ENCODE measurements around the gene PPM1M.

DNA sequence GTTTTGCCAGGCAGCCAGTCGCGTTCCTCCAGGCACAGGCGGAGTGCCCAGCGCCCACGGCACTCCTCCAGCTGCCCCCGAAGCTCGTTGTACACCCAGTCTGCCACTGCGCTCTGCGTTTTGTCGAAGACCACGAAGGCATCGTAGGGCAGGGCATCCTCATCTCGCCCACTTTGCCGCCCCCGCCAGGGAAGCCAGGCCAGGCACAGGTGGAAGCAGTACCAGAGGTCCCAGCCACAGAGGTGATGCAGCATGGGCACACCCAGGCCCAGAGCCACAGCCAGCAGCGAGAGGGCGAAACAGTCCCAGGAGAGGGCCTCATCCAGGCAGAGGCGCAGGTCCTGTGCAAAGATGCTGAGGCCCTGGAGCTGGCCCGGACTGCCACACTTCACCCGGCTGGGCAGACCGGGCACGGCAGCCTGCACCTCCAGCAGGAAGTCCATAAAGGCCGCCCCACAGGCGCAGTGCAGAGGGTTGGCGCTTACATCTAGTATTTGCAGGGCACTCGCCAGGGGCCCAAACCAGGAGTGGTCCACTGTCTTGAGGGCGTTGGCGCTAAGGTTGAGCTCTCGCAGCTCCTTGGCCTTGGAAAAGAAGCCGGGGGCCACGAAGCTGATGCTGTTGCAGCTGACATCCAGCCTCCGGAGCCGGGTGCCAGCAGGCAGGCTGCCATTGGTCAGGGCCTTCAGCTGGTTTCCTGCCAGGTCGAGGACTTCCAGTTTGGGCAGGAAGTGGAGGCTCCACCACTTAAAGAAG, 23.8 kb upstream of the PPM1M start:
- TF ChIP-seq, protein P1, sequence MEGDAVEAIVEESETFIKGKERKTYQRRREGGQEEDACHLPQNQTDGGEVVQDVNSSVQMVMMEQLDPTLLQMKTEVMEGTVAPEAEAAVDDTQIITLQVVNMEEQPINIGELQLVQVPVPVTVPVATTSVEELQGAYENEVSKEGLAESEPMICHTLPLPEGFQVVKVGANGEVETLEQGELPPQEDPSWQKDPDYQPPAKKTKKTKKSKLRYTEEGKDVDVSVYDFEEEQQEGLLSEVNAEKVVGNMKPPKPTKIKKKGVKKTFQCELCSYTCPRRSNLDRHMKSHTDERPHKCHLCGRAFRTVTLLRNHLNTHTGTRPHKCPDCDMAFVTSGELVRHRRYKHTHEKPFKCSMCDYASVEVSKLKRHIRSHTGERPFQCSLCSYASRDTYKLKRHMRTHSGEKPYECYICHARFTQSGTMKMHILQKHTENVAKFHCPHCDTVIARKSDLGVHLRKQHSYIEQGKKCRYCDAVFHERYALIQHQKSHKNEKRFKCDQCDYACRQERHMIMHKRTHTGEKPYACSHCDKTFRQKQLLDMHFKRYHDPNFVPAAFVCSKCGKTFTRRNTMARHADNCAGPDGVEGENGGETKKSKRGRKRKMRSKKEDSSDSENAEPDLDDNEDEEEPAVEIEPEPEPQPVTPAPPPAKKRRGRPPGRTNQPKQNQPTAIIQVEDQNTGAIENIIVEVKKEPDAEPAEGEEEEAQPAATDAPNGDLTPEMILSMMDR (IDR thresholded peaks at IDR 0.05; ENCODE audit: low read depth, low read length) = no peak
- TF ChIP-seq POLR2A (IDR thresholded peaks at IDR 0.05; ENCODE audit: extremely low read depth, insufficient read length) = no peak
- TF ChIP-seq, protein P2, sequence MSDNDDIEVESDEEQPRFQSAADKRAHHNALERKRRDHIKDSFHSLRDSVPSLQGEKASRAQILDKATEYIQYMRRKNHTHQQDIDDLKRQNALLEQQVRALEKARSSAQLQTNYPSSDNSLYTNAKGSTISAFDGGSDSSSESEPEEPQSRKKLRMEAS (IDR thresholded peaks at IDR 0.05; ENCODE audit: low read depth, low read length) = no peak
- no peak for TF ChIP-seq MYC (IDR thresholded peaks at IDR 0.05; ENCODE audit: low read depth, low read length)

All from NB4 (cell line).